K562 (cell line): ENCODE data around the gene DGAT2. TPM values are rescaled to one million over a fixed set of nuclear protein-coding genes. Genes with fewer than 3 reads are reported as not detected.

Source experiments
- ATAC-seq: fragments of 200-7000 bp; cut with Tn5 transposase; 3 replicates; pipeline ENCODE4 v1.9.1; 2020; ENCODE audit warnings: moderate library complexity
- BruUV-seq: library from RNA; stranded (reverse); fragments of 400-500 nt; replicated peaks from 2 replicates; lab custom pipeline; 2021; lab: Mats Ljungman, UMichigan
- CTCF ChIA-PET: fragments of 300-600 bp; formaldehyde crosslinking; extraction: SDS; loops from one replicate; lab custom pipeline; 2021; ENCODE audit warnings: low intra/inter-chr PET ratio; lab: Yijun Ruan, JAX
- POLR2A ChIA-PET: fragments of 300-600, 350-650 bp; sonication (Branson Sonifier 250); formaldehyde crosslinking; extraction: SDS; loops from one replicate; lab custom pipeline; 2021; ENCODE audit warnings: antibody characterized with exemption, inconsistent platforms; lab: Yijun Ruan, JAX
- DNase-seq, 4 experiments: peaks; one replicate each; pipeline versions ENCODE4 v3.0.0 to v3.0.0-alpha.2; 2011 to 2018; ENCODE audit warnings: low spot score in 3 of 4, mixed read lengths in 3 of 4; ENCODE audit errors: extremely low read depth in 1 of 4
- FAIRE-seq: peaks from 2 replicates; lab custom pipeline; 2011; peaks lifted over from hg19 to GRCh38; lab: Jason Lieb, UNC
- H2AFZ ChIP-seq: 2 replicates; pipeline ENCODE4 v1.6.0; 2011; ENCODE audit warnings: low read depth, low read length, control low read depth, inconsistent platforms
- H3K27ac ChIP-seq: fragments of 200-600 bp; 3 replicates; pipeline ENCODE4 v1.8.0; 2011; ENCODE audit warnings: low read depth, mild to moderate bottlenecking, control low read depth, inconsistent platforms, low read length, moderate library complexity, mixed read lengths; ENCODE audit errors: extremely low read depth
- H3K27me3 ChIP-seq, 2 experiments: fragments of 300-600 bp in 1 of 2; 2 replicates in 1 of 2; 3 replicates in 1 of 2; pipeline versions ENCODE4 v1.6.0 to v1.8.0; 2011; ENCODE audit warnings: inconsistent platforms in 2 of 2, low read length in 2 of 2, mild to moderate bottlenecking in 1 of 2, mixed read lengths in 1 of 2, moderate library complexity in 1 of 2; ENCODE audit not compliant: control insufficient read depth in 2 of 2, insufficient read depth in 2 of 2
- H3K36me3 ChIP-seq: fragments of 300-600 bp; 3 replicates; pipeline ENCODE4 v1.8.0; 2011; ENCODE audit warnings: mild to moderate bottlenecking, low read length, inconsistent platforms; ENCODE audit not compliant: control insufficient read depth, insufficient read depth
- H3K4me1 ChIP-seq, 2 experiments: fragments of 200-600 bp in 1 of 2; replicated peaks in 1 of 2; 2 replicates in 1 of 2; 3 replicates in 1 of 2; pipeline versions ENCODE4 v1.5.1 to v1.8.0; 2011; ENCODE audit warnings: inconsistent platforms in 2 of 2, low read length in 2 of 2, mild to moderate bottlenecking in 1 of 2, mixed read lengths in 1 of 2, moderate library complexity in 1 of 2; ENCODE audit not compliant: control insufficient read depth in 2 of 2, insufficient read depth in 2 of 2
- H3K4me2 ChIP-seq: 2 replicates; pipeline ENCODE4 v1.6.1; 2011; ENCODE audit warnings: low read length, control low read depth, inconsistent platforms, mixed read lengths; ENCODE audit not compliant: insufficient read depth
- H3K4me3 ChIP-seq: fragments of 200-600 bp; sonication (generic), shearing (Covaris generic); 2 replicates; pipeline ENCODE4 v1.5.1; 2016; ENCODE audit warnings: control low read depth, inconsistent platforms
- H3K79me2 ChIP-seq: fragments of 200-600 bp; 3 replicates; pipeline ENCODE4 v1.8.0; 2011; ENCODE audit warnings: low read length, inconsistent platforms; ENCODE audit not compliant: control insufficient read depth, insufficient read depth
- H3K9ac ChIP-seq, 2 experiments: 2 replicates each; pipeline versions ENCODE4 v1.6.0 to v1.6.1; 2011; ENCODE audit warnings: low read depth in 2 of 2, low read length in 2 of 2, control low read depth in 1 of 2, inconsistent platforms in 1 of 2, mild to moderate bottlenecking in 1 of 2, mixed read lengths in 1 of 2; ENCODE audit not compliant: insufficient read depth in 1 of 2
- H3K9me1 ChIP-seq: one replicate; pipeline ENCODE4 v1.6.0; 2011; ENCODE audit warnings: inconsistent platforms, mild to moderate bottlenecking, low read length, moderate library complexity; ENCODE audit not compliant: control insufficient read depth, insufficient read depth
- H3K9me3 ChIP-seq: replicated peaks from 2 replicates; pipeline ENCODE4 v1.5.1; 2011; ENCODE audit warnings: low read depth, low read length, inconsistent platforms; ENCODE audit not compliant: control insufficient read depth, insufficient read depth
- H4K20me1 ChIP-seq: replicated peaks from 2 replicates; pipeline ENCODE4 v1.6.1; 2011; ENCODE audit warnings: low read length, inconsistent platforms, mixed read lengths; ENCODE audit not compliant: control insufficient read depth, insufficient read depth
- CBX8 ChIP-seq: fragments of 200-600 bp; sonication (generic); IDR thresholded peaks from 2 replicates; pipeline ENCODE4 v1.6.1; 2012; ENCODE audit warnings: borderline replicate concordance, mixed run types, low read depth, mild to moderate bottlenecking, moderate library complexity, mixed read lengths, low read length, control low read depth, inconsistent platforms; ENCODE audit not compliant: poor library complexity, severe bottlenecking; ENCODE audit errors: extremely low read depth
- CEBPB ChIP-seq: fragments of 450-650 bp; IDR thresholded peaks from 2 replicates; pipeline ENCODE4 v1.6.1; 2016; ENCODE audit warnings: missing genetic modification characterization, missing compliant biosample characterization
- CEBPG ChIP-seq, 3 experiments: fragments of 200-800 bp in 1 of 3; sonication (Bioruptor generic) in 1 of 3; sonication (generic) in 1 of 3; formaldehyde crosslinking in 1 of 3; IDR thresholded peaks in 2 of 3; conservative IDR thresholded peaks in 1 of 3; 2 replicates each; pipeline versions ENCODE4 v1.6.1 to v1.8.0; 2016 to 2022; ENCODE audit warnings: missing compliant biosample characterization in 2 of 3, missing genetic modification characterization in 2 of 3, mild to moderate bottlenecking in 1 of 3, missing genetic modification reagents in 1 of 3
- CGGBP1 ChIP-seq: fragments of 250-450 bp; sonication (Bioruptor Pico); IDR thresholded peaks from 2 replicates; pipeline ENCODE4 v1.9.0; 2021; ENCODE audit warnings: mild to moderate bottlenecking
- CUX1 ChIP-seq: fragments of 200-800 bp; sonication (Bioruptor generic); IDR thresholded peaks from 2 replicates; pipeline ENCODE4 v1.6.1; 2016; ENCODE audit warnings: missing genetic modification characterization, missing compliant biosample characterization
- MNT ChIP-seq, 2 experiments: fragments of 450-650 bp; conservative IDR thresholded peaks; 2 replicates each; pipeline ENCODE4 v1.6.1; 2017; ENCODE audit warnings: mild to moderate bottlenecking in 2 of 2, moderate library complexity in 2 of 2
- RBM22 ChIP-seq: fragments of 200-400 bp; formaldehyde crosslinking; IDR thresholded peaks from 2 replicates; pipeline ENCODE4 v1.6.1; 2018; ENCODE audit warnings: low read length, low read depth; ENCODE audit not compliant: poor library complexity, severe bottlenecking
- SIRT6 ChIP-seq: IDR thresholded peaks from one replicate; pipeline ENCODE4 v1.6.1; 2012; ENCODE audit warnings: low read depth, mild to moderate bottlenecking, control low read depth, inconsistent platforms, low read length, moderate library complexity
- SP1 ChIP-seq: sonication (generic); formaldehyde crosslinking; IDR thresholded peaks from 2 replicates; pipeline ENCODE4 v1.8.1; 2022; ENCODE audit warnings: mild to moderate bottlenecking, missing genetic modification reagents
- TCF7 ChIP-seq: sonication (generic); IDR thresholded peaks from 2 replicates; pipeline ENCODE4 v1.6.1; 2016; ENCODE audit warnings: antibody characterized with exemption, borderline replicate concordance
- WGBS: fragments of 100-300 bp; shearing (Covaris generic); methylation state at CpG from one replicate; pipeline ENCODE4 v1.1.6; 2016; ENCODE audit warnings: low coverage, mixed read lengths; ENCODE audit not compliant: insufficient coverage; ENCODE audit errors: missing lambda C conversion rate; 5-methylcytosine and 5-hydroxymethylcytosine counted together
- in situ Hi-C: fragments of 300-500 bp; cut with MboI; formaldehyde crosslinking; loops from 4 replicates; pipeline ENCODE4 v1.15.0; 2018; ENCODE audit warnings: inconsistent platforms, mixed read lengths
- intact Hi-C: fragments of 100-400 bp; cut with micrococcal nuclease; formaldehyde crosslinking; loops from 2 replicates; pipeline ENCODE4 v1.14.2; 2022
- polyA plus RNA-seq, 8 experiments: library from polyadenylated mRNA; depleted of rRNA in 4 of 8; stranded (reverse) in 5 of 8; unstranded in 3 of 8; fragments of >200 nt; fragmentation: Nextera tagmentation in 2 of 8; fragmentation: Illumina TruSeq in 1 of 8; extraction: Ambion mirVana in 2 of 8; extraction: Trizol in 1 of 8; gene quantifications; 2 replicates each; pipeline versions ENCODE4 v1.2.1 to v1.2.3, GENCODE V29; 2011 to 2014; ENCODE audit warnings: inconsistent platforms in 1 of 8, missing spikeins in 1 of 8
- total RNA-seq, 7 experiments: library from RNA; depleted of rRNA in 6 of 7; stranded (reverse); fragments of >200 nt in 6 of 7; fragmentation: Illumina TruSeq in 2 of 7; extraction: Trizol in 2 of 7; gene quantifications; 2 replicates each; pipeline versions ENCODE4 v1.2.1 to v1.2.3, GENCODE V29; 2011 to 2021; ENCODE audit warnings: low replicate concordance in 1 of 7

The DGAT2 gene
- total and polyA plus RNA-seq, 9 of the 15 experiments (the other 6 are each of a cell fraction or from before 2014, with no cell fraction given), result 0.68 to 2.8 (median 1.8) TPM

GRCh38 chr11:75762158-75762557 is 6.4 kb upstream of the DGAT2 start (continued):
- TF ChIP-seq CUX1 (CRISPR knock-in tag) (no peak), CBX8 (no peak), RBM22 (no peak), SP1 (CRISPR knock-in tag) (no peak)

- no peak for FAIRE-seq
- WGBS, result 17% methylated on average over 2 of the region's 2 CpGs
- no peak overlapping the region for H3K27ac ChIP-seq
- H3K27me3 ChIP-seq, result no peaks in the 10 kb centered on the region
- no peak overlapping the region for H2AFZ ChIP-seq
- no peaks in the 10 kb centered on the region for H3K36me3 ChIP-seq
- no peak overlapping the region for H3K4me3 ChIP-seq
- H4K20me1 ChIP-seq, result no peaks in the 10 kb centered on the region
- no TSS peak for BruUV-seq
- DNase-seq, result no peak
- no peaks in the 10 kb centered on the region for H3K79me2 ChIP-seq
- no peaks in the 10 kb centered on the region for H3K9me1 ChIP-seq
- TF ChIP-seq CGGBP1 (CRISPR knock-in tag), result no peak
- TF ChIP-seq MNT (conservative IDR thresholded peaks at IDR 0.05), result no peak
- 0 out of 2 replicates have a peak, but pooled peaks have one; percentile 21 for TF ChIP-seq CEBPG (CRISPR knock-in tag; IDR thresholded peaks at IDR 0.05)
- TF ChIP-seq CEBPG (tag; conservative IDR thresholded peaks at IDR 0.05 in 1 of 2, IDR thresholded peaks at IDR 0.05 in 1 of 2), result peak; percentile 73
- TF ChIP-seq TCF7, result no peak
- no peak for TF ChIP-seq SIRT6
- TF ChIP-seq CEBPB, result peak; percentile 41; the same call in 1 of the 2 replicates
- no peaks in the 10 kb centered on the region for H3K9me3 ChIP-seq
- intact Hi-C loops (no loop called here), in situ Hi-C loops (no loop called here)
- H3K4me2 ChIP-seq, result no peak overlapping the region
- no peak; the same call in 2 of the 3 replicates for ATAC-seq
- POLR2A ChIA-PET, result no interaction called here
- CTCF ChIA-PET, result no interaction called here
- peaks cover 9 to 11% of the 10 kb centered on the region in 2 experiments; a peak in 4 of 5 replicates for H3K4me1 ChIP-seq
- H3K9ac ChIP-seq, result no peak overlapping the region
Observed at GRCh38 chr11:75762885-75763284, 5.7 kb upstream of the DGAT2 start.
